ENCODE data around the gene APC2. TPM values are rescaled to one million over a fixed set of nuclear protein-coding genes. Genes with fewer than 3 reads are reported as not detected.

The APC2 gene
- total RNA-seq, 4 donors from 2014 or later = 0.02 to 1.2 (median 0.35) TPM

DNA sequence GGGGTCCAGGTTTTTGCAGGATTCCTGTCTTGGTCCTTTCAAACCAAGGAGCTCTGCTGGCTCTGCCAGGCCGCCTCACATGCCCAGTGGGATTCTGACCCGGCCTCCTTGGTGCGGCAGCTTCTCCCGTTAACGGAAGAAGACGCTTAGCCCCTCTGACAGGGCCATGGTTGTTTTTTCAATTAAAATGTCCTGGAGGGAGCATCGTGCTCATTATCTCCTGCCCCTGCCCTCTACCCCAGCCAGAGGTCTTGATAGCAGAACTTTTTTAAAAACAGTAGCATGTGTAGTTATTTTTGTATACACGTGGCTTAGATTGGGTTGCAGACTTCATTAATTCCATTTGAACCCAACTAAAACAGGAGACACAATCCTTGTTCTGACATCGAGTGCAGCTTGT lies 23.2 kb upstream of the APC2 start:
- H3K36me3 ChIP-seq = peaks cover 0 to 100% of the 10 kb centered on the region in 2 donors

DNA sequence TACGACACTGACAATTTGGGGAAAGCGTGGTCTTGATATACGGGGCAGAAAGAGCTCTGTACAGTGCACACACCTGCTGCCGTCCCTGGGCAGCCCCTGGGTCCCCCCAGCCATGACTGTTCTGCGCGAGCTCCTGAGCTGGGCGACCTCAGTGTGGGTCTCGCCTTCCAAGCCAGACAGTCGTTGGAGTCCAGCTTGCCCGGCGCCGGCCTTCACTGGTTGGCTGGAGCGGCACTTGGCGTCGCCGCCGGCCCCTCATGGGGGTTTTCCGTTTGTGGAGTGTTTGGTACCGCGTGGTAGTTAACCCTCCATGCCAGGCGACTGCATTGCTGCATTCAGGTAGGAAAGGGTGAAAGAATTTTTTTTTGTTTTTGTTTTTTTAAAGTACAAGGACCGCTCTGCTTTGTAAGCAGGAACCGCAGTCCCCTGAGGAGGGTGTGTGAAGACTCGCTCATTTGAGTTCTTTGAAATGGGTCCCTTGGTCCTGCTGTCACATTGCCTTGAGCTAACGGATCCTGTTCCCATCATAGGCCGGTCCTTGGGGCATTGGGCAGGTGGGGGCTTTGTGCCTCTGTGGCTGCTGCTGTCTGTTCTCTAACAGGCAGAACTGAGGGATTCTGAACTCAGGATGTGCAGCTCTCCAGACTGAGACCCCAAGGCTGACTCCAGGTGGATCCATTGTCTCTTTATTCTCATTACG lies 22.6 kb upstream of the APC2 start:
- TF ChIP-seq POLR2AphosphoS5 (IDR thresholded peaks at IDR 0.05) = no peak
- no peak for TF ChIP-seq EP300 (IDR thresholded peaks at IDR 0.05)
- no peak for TF ChIP-seq CTCF (IDR thresholded peaks at IDR 0.05)
- no peak for TF ChIP-seq POLR2A (IDR thresholded peaks at IDR 0.05)
- no peaks in the 10 kb centered on the region for H3K9me3 ChIP-seq
- H3K4me3 ChIP-seq = no peak overlapping the region
- peaks cover 0 to 100% of the 10 kb centered on the region in 2 donors for H3K36me3 ChIP-seq
- no peak overlapping the region for H3K27ac ChIP-seq
- ATAC-seq = no peak
- H3K27me3 ChIP-seq = no peaks in the 10 kb centered on the region
- WGBS, 2 donors (ENCODE audit: low coverage in 1 of 2) = 81 to 84% methylated on average over 5 to 15 of the region's 27 CpGs
- no peaks in the 10 kb centered on the region for H3K4me1 ChIP-seq

More for the DNA sequence above, 23.2 kb upstream of the APC2 start:
- H3K4me1 ChIP-seq = no peaks in the 10 kb centered on the region
- no peaks in the 10 kb centered on the region for H3K9me3 ChIP-seq
- H3K27ac ChIP-seq = no peak overlapping the region
- 73 to 91% methylated on average over 7 to 8 of the region's 9 CpGs for WGBS, 2 donors (ENCODE audit: low coverage in 1 of 2)
- no peak for ATAC-seq
- H3K27me3 ChIP-seq = no peaks in the 10 kb centered on the region
- no peak overlapping the region for H3K4me3 ChIP-seq
- TF ChIP-seq EP300 (IDR thresholded peaks at IDR 0.05) (no peak), POLR2AphosphoS5 (IDR thresholded peaks at IDR 0.05) (no peak), POLR2A (IDR thresholded peaks at IDR 0.05) (no peak), CTCF (IDR thresholded peaks at IDR 0.05) (no peak)

GRCh38 chr19:1428738-1429391 lies 21.1 kb upstream of the APC2 start:
- WGBS, 2 donors (ENCODE audit: low coverage in 1 of 2) = 59 to 64% methylated on average over 5 to 8 of the region's 41 CpGs
- Histone ChIP-seq H3K27me3 (no peaks in the 10 kb centered on the region), H3K4me3 (no peak overlapping the region), H3K4me1 (no peaks in the 10 kb centered on the region), H3K9me3 (no peaks in the 10 kb centered on the region), H3K36me3 (peaks cover 0 to 100% of the 10 kb centered on the region in 2 donors), H3K27ac (no peak overlapping the region)
- no peak for TF ChIP-seq EP300 (IDR thresholded peaks at IDR 0.05)
- TF ChIP-seq POLR2A (IDR thresholded peaks at IDR 0.05) = no peak
- no peak for TF ChIP-seq POLR2AphosphoS5 (IDR thresholded peaks at IDR 0.05)
- no peak for TF ChIP-seq CTCF (IDR thresholded peaks at IDR 0.05)
- ATAC-seq = no peak

GRCh38 chr19:1429750-1430149 lies 20.2 kb upstream of the APC2 start:
- TF ChIP-seq CTCF (IDR thresholded peaks at IDR 0.05) (no peak), EP300 (IDR thresholded peaks at IDR 0.05) (no peak), POLR2A (IDR thresholded peaks at IDR 0.05) (no peak), POLR2AphosphoS5 (IDR thresholded peaks at IDR 0.05) (no peak)
- ATAC-seq = no peak
- 59 to 87% methylated on average over 4 to 9 of the region's 14 CpGs for WGBS, 2 donors (ENCODE audit: low coverage in 1 of 2)
- Histone ChIP-seq H3K4me3 (no peak overlapping the region), H3K4me1 (no peaks in the 10 kb centered on the region), H3K9me3 (no peaks in the 10 kb centered on the region), H3K27ac (no peak overlapping the region), H3K27me3 (no peaks in the 10 kb centered on the region), H3K36me3 (peaks cover 0 to 100% of the 10 kb centered on the region in 2 donors)

DNA sequence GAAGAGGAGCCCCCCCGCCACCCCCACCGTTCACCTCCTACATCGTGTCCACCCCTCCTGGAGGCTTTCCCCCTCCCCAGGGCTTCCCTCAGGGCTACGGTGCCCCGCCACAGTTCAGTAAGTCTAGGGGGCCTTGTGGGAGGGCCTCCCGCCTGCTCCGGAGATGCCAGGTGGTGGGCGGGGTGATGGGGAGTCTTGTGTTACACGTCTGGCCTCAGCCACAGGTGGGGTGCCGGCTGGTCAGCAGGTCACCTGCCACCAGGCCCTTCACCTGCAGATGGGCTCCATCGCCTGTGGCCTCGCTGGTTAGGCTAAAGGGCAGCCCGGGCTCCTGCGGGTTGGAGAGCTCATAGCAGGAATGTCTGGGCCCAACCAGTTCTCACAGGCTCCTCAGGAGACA lies 19.7 kb upstream of the APC2 start:
- ATAC-seq = no peak
- 83% methylated on average over 1 of the region's 14 CpGs; no CpG with 5 or more reads in 1 of the 2 donors for WGBS, 2 donors (ENCODE audit: low coverage in 1 of 2)
- Histone ChIP-seq H3K27ac (no peak overlapping the region), H3K9me3 (no peaks in the 10 kb centered on the region), H3K4me1 (no peaks in the 10 kb centered on the region), H3K36me3 (peaks cover 0 to 100% of the 10 kb centered on the region in 2 donors), H3K4me3 (no peak overlapping the region), H3K27me3 (no peaks in the 10 kb centered on the region)
- no peak for TF ChIP-seq EP300 (IDR thresholded peaks at IDR 0.05)
- no peak for TF ChIP-seq POLR2A (IDR thresholded peaks at IDR 0.05)
- TF ChIP-seq POLR2AphosphoS5 (IDR thresholded peaks at IDR 0.05) = no peak
- no peak for TF ChIP-seq CTCF (IDR thresholded peaks at IDR 0.05)
